Lung (tissue), 12 donors: ENCODE results near the gene RRM2. TPM values are rescaled to one million over a fixed set of nuclear protein-coding genes. Genes with fewer than 3 reads are reported as not detected.

ENCODE experiments used
- ATAC-seq: fragments of 200-7000 bp; cut with Tn5 transposase; one replicate; pipeline ENCODE4 v1.9.1; 2020; ENCODE audit warnings: moderate number of reproducible peaks; ENCODE audit not compliant: insufficient read depth, low FRiP score
- DNase-seq, 3 donors: peaks; one replicate each; pipeline ENCODE4 v3.0.0-alpha.2; 2013 to 2017
- H3K27ac ChIP-seq, 2 donors: one replicate each; pipeline ENCODE4 v1.5.1; 2013; ENCODE audit warnings: mild to moderate bottlenecking in 2 of 2, moderate library complexity in 2 of 2, control low read depth in 1 of 2, inconsistent platforms in 1 of 2, low read depth in 1 of 2, low read length in 1 of 2
- H3K27me3 ChIP-seq, 3 donors: one replicate each; pipeline ENCODE4 v1.5.1; 2013; ENCODE audit warnings: low read length in 2 of 3; ENCODE audit not compliant: control insufficient read depth in 3 of 3, insufficient read depth in 3 of 3
- H3K36me3 ChIP-seq, 4 donors: one replicate each; pipeline ENCODE4 v1.5.1; 2013; ENCODE audit warnings: low read length in 4 of 4, mild to moderate bottlenecking in 1 of 4, moderate library complexity in 1 of 4; ENCODE audit not compliant: control insufficient read depth in 4 of 4, insufficient read depth in 4 of 4
- H3K4me1 ChIP-seq, 5 donors: one replicate each; pipeline ENCODE4 v1.5.1; 2013; ENCODE audit warnings: low read length in 5 of 5, mild to moderate bottlenecking in 2 of 5, moderate library complexity in 1 of 5; ENCODE audit not compliant: control insufficient read depth in 5 of 5, insufficient read depth in 5 of 5
- H3K4me3 ChIP-seq: one replicate; pipeline ENCODE4 v1.5.1; 2013; ENCODE audit warnings: mild to moderate bottlenecking, control low read depth, moderate library complexity
- H3K9ac ChIP-seq, 2 donors: one replicate each; pipeline ENCODE4 v1.5.1; 2013; ENCODE audit warnings: low read length in 2 of 2, control low read depth in 1 of 2; ENCODE audit not compliant: insufficient read depth in 1 of 2
- H3K9me3 ChIP-seq, 4 donors: one replicate each; pipeline ENCODE4 v1.5.1; 2013; ENCODE audit warnings: low read length in 3 of 4, mild to moderate bottlenecking in 1 of 4, moderate library complexity in 1 of 4; ENCODE audit not compliant: control insufficient read depth in 4 of 4, insufficient read depth in 3 of 4
- WGBS, 2 donors: extraction: QIAGEN DNeasy Blood & Tissue Kit; methylation state at CpG; one replicate each; pipeline ENCODE4 v1.1.7; 2013; 5-methylcytosine and 5-hydroxymethylcytosine counted together
- polyA plus RNA-seq, 2 donors: library from polyadenylated mRNA; stranded (reverse); fragments of 200-250 nt; gene quantifications; one replicate each; pipeline ENCODE4 v1.2.1, GENCODE V29; 2013
- total RNA-seq, 2 donors: library from RNA; depleted of rRNA in 1 of 2; stranded (reverse); fragments of >200 nt in 1 of 2; gene quantifications; one replicate each; pipeline ENCODE4 v1.2.1, GENCODE V29; 2014 to 2021
- TF ChIP-seq, protein P1 (sequence below): IDR thresholded peaks from 2 replicates; pipeline ENCODE4 v1.5.1; 2012; ENCODE audit warnings: mild to moderate bottlenecking; ENCODE audit errors: control extremely low read depth, extremely low read depth
- donor health status: control.
- donor health status: control.
- donor health status: Bipolar disorder and iron deficiency.
- donor health status: healthy.
- donor health status: DM: yes; HTN: yes; CAD: no.

The RRM2 gene
- total and polyA plus RNA-seq, 4 donors: 4.8 to 15.6 (median 5.7) TPM

GRCh38 chr2:10085668-10086059 is 36.9 kb upstream of the RRM2 start:
- peaks cover 0 to 2% (median 0%) of the 10 kb centered on the region in 4 donors for H3K9me3 ChIP-seq
- H3K36me3 ChIP-seq: no peaks in the 10 kb centered on the region
- peaks cover 0 to 14% (median 3%) of the 10 kb centered on the region in 5 donors for H3K4me1 ChIP-seq
- 86 to 89% methylated on average over 11 of the region's 11 CpGs for WGBS, 2 donors
- DNase-seq: peak; percentile 22 to 58 (median 26)
- peaks cover 0 to 36% (median 27%) of the 10 kb centered on the region in 3 donors for H3K27me3 ChIP-seq
- H3K4me3 ChIP-seq: no peak overlapping the region
- no peak overlapping the region for H3K9ac ChIP-seq
- no peak overlapping the region for H3K27ac ChIP-seq
- no peak for ATAC-seq
- TF ChIP-seq, protein P1, sequence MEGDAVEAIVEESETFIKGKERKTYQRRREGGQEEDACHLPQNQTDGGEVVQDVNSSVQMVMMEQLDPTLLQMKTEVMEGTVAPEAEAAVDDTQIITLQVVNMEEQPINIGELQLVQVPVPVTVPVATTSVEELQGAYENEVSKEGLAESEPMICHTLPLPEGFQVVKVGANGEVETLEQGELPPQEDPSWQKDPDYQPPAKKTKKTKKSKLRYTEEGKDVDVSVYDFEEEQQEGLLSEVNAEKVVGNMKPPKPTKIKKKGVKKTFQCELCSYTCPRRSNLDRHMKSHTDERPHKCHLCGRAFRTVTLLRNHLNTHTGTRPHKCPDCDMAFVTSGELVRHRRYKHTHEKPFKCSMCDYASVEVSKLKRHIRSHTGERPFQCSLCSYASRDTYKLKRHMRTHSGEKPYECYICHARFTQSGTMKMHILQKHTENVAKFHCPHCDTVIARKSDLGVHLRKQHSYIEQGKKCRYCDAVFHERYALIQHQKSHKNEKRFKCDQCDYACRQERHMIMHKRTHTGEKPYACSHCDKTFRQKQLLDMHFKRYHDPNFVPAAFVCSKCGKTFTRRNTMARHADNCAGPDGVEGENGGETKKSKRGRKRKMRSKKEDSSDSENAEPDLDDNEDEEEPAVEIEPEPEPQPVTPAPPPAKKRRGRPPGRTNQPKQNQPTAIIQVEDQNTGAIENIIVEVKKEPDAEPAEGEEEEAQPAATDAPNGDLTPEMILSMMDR: no peak

GRCh38 chr2:10086950-10087349 is 35.6 kb upstream of the RRM2 start:
- WGBS, 2 donors: 67 to 73% methylated on average over 4 of the region's 4 CpGs
- DNase-seq: peak in 2 of 3 donors; percentile 36 to 54
- H3K4me1 ChIP-seq: peaks cover 0 to 19% (median 7%) of the 10 kb centered on the region in 5 donors
- no peak overlapping the region for H3K4me3 ChIP-seq
- no peaks in the 10 kb centered on the region for H3K36me3 ChIP-seq
- H3K9me3 ChIP-seq: peaks cover 0 to 8% (median 0%) of the 10 kb centered on the region in 4 donors
- H3K27ac ChIP-seq: no peak overlapping the region
- H3K27me3 ChIP-seq: peaks cover 0 to 43% (median 32%) of the 10 kb centered on the region in 3 donors
- no peak overlapping the region for H3K9ac ChIP-seq
- ATAC-seq: no peak
- TF ChIP-seq, protein P1: no peak

- H3K4me3 ChIP-seq: no peak overlapping the region
- peaks cover 0 to 44% (median 35%) of the 10 kb centered on the region in 3 donors for H3K27me3 ChIP-seq
- peaks cover 0 to 8% (median 0%) of the 10 kb centered on the region in 4 donors for H3K9me3 ChIP-seq
- TF ChIP-seq, protein P1: no peak
- H3K4me1 ChIP-seq: peaks cover 0 to 19% (median 7%) of the 10 kb centered on the region in 5 donors
- DNase-seq (no peak), ATAC-seq (no peak)
- H3K36me3 ChIP-seq: no peaks in the 10 kb centered on the region
- 71 to 75% methylated on average over 8 of the region's 8 CpGs for WGBS, 2 donors
- no peak overlapping the region for H3K27ac ChIP-seq
- no peak overlapping the region for H3K9ac ChIP-seq
Observed at GRCh38 chr2:10087360-10087759, 35.2 kb upstream of the RRM2 start.

GRCh38 chr2:10089565-10090190 is 32.9 kb upstream of the RRM2 start:
- H3K9ac ChIP-seq: no peak overlapping the region
- TF ChIP-seq, protein P1: no peak
- WGBS, 2 donors: 45 to 56% methylated on average over 5 of the region's 5 CpGs
- H3K4me1 ChIP-seq: peaks cover 0 to 11% (median 6%) of the 10 kb centered on the region in 5 donors
- no peak overlapping the region for H3K4me3 ChIP-seq
- ATAC-seq (no peak), DNase-seq (peak in 2 of 3 donors; percentile 17 to 50)
- no peak overlapping the region for H3K27ac ChIP-seq
- peaks cover 0 to 33% (median 30%) of the 10 kb centered on the region in 3 donors for H3K27me3 ChIP-seq
- H3K36me3 ChIP-seq: no peaks in the 10 kb centered on the region
- H3K9me3 ChIP-seq: peaks cover 0 to 11% (median 0%) of the 10 kb centered on the region in 4 donors
